GM20000 (cell line): ENCODE data around the gene SLC24A4.
A peak's percentile ranks its signal among the peaks of the same experiment; 100 is the strongest.

Source experiments
- DNase-seq: peaks from one replicate; pipeline ENCODE4 v3.0.0; 2012; ENCODE audit warnings: low spot score
- TF ChIP-seq, protein P1 (sequence below): IDR thresholded peaks from 2 replicates; pipeline ENCODE4 v1.5.1; 2012; ENCODE audit warnings: mild to moderate bottlenecking, control low read depth; ENCODE audit errors: extremely low read depth, missing control alignments

Gene SLC24A4

DNA sequence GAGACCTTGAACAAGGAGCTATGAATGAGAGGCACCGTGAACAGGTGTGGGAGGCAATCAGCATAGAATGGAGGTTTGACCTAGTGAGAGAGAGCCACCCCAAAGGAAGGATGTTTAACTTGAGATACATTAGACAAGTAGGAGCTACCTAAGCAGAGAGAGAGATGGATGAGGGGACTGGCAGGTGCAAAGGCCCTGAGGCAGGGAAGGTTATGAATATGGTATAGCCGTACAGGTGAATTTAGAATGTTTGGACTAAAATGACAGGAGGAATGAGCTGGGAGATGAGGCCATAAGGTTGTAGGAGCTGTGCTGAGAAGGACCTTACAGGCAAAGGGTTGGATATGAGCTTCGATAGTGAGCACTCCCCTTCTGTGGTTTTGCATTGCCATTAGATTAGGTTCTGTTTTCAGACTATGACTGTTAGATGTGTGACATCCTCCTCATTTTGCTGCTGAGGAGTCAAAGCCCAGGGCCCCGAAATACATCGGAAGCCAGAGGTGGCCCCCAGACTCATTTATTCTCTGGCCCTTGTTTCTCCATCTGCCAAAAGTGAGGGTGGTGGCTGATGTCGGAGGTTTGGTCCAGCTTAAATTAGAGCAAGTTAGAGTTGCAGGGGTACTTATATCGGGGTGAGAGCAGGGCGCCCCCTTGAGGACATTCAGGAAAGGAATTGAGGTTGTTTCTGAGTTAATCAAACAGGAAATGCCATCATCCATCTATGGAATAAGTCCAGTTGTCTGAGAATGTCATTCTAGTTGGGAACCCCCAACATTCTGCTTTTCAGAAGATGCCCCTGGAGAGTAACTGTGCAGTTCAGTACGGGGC is 29.4 kb downstream of the SLC24A4 start:
- TF ChIP-seq, protein P1, sequence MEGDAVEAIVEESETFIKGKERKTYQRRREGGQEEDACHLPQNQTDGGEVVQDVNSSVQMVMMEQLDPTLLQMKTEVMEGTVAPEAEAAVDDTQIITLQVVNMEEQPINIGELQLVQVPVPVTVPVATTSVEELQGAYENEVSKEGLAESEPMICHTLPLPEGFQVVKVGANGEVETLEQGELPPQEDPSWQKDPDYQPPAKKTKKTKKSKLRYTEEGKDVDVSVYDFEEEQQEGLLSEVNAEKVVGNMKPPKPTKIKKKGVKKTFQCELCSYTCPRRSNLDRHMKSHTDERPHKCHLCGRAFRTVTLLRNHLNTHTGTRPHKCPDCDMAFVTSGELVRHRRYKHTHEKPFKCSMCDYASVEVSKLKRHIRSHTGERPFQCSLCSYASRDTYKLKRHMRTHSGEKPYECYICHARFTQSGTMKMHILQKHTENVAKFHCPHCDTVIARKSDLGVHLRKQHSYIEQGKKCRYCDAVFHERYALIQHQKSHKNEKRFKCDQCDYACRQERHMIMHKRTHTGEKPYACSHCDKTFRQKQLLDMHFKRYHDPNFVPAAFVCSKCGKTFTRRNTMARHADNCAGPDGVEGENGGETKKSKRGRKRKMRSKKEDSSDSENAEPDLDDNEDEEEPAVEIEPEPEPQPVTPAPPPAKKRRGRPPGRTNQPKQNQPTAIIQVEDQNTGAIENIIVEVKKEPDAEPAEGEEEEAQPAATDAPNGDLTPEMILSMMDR, result peak; percentile 19
- peak; percentile 53 for DNase-seq

DNA sequence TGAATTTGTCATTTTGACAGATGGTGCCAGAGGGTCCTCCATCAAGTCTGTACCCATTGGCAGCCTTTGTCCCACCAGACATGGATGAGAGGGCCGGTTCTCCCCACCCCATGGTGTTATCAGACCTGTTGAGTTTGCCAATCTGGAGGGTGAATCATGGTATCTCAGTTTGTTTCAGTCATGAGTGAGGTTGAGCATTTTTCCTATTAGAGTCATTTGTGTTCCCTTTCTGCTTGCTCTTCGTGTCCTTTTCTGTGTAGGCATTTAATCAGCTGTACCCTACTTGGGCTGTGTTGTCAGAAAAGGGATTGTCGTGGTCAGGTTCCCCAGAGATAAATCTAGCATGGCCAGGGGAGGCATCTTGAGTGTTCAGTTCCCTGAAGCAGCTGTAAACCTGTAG is 30.5 kb downstream of the SLC24A4 start:
- DNase-seq, result no peak
- TF ChIP-seq, protein P1, result no peak

DNA sequence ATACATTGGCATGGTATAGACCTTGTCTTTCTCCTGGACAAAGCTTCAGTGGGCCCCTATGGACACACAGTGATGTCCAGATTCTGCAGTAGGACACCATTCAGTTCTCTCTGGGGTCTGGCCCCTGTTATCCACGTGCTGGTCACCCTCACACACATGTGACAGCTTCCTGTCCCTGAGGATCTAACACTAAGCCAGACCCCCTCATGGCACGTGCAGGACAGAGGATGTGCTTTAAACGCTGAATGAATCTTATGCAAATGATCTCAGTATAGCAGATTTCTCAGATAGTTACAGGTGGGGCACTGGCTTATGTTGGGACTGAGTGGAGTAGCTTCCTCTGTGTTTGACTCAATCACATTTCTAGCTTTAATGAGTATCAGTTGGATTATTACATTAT is 33.7 kb downstream of the SLC24A4 start:
- DNase-seq, result no peak
- TF ChIP-seq, protein P1, result no peak

DNA sequence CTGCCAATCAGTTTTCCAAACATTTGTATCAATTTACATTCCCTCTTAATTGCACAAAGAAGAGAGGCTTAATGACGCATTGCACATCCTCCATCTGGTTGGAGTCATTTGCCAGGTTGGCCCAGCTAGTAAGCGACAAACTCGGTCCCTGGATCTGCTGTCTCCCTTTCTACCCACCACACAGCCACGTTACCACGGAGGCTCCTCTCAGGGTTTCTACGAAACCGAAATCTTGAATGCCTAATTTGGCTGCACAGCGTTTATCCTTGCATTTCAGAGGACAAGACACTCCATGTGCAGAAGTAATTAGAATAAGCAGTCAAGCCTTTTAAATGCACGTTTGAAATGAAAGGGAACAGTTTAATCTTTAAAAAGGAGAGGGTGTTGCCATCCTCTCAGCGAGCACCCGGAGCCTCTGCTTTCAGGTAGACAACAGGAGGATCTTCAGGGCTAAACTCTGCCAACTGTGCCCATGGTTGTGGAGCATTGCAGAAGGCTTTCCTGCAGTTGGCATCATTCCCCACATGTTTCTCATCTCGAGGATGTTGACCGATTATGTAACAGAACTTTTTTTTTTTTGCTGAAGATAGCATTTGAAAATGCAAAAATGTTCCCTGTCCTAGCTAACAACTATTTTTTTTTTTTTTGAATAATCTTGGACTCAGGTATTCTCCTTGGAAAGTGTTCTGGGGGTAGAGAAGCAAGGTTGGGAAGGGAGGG is 37.8 kb downstream of the SLC24A4 start:
- TF ChIP-seq, protein P1, result no peak
- DNase-seq, result no peak

DNA sequence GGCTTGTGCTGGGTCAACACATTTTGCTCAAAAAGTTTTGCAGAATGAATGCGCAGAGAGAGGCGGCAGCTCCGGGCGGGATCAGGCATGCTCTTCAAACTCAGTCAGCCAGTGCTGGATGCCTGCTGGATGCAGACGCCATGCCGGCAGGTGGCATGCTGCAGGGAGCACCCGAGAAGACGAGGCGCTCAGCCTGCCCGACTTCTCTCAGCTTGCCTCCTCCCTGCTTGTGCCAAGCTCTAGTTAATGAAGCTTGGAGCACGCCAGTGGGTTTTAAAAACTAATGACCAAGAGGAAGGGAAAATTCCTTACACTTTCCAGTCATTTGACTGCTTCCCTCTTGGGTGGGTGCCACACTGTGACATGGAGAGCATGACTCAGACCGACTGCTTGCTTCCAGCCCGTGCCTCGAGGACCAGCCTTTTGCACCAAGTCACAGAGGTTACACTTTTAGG is 39.8 kb downstream of the SLC24A4 start:
- TF ChIP-seq, protein P1, result no peak
- no peak for DNase-seq

DNA sequence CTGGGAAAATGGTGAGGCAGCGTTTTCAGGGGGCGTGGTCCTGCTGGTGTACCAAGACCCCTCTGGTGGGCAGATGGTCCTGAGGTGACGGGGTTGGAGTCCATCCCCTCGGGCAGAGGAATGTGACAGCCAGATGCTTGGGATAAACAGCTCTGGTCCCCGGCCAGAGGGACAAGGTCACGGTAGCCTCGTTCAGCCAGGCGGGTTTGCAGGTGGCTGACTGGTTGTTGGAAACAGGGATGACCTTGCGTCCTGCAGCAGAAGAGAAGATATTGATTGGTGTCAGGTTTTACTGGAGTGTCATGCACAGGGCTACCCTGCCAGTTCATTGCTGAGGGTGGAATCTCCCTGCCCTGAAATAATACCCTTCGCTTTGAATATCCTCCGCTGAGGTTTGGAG is 43.3 kb downstream of the SLC24A4 start:
- TF ChIP-seq, protein P1, result no peak
- no peak for DNase-seq

DNA sequence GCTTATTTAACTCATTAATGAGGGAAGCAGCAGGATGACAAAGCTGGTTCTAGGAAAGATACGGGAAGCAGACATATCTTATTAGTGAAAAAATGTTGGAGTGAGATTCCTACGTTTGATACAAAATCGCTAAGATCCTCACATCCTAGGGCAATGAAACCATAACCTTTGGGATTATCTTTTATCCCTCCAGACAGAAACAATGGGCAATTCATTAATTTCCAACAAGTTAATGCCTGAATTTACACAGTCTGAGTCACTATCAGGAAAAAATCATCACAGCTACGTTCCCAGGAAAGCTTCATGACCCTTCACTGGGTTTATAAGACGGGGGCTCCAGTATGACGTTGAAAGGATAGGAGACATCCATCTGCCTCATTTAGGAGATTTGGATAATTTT is 45.0 kb downstream of the SLC24A4 start:
- TF ChIP-seq, protein P1, result no peak
- no peak for DNase-seq
